ENCODE data around the gene GLDN.

The GLDN gene

GRCh38 chr15:51448622-51449399, 107.4 kb downstream of the GLDN start:
- no peak for DNase-seq

- no peak for DNase-seq
These were observed 108.5 kb downstream of the GLDN start for GRCh38 chr15:51450001-51450400.
